HG03469 (cell line): Measurements from ENCODE around the gene KLLN.
A peak's percentile ranks its signal among the peaks of the same experiment; 100 is the strongest.
"Not testable (repeated sequence)": the region's sequence is repeated elsewhere in the genome, so short reads cannot be mapped to it uniquely, and the experiment has no call there.

Source experiments
- ATAC-seq: cut with Tn5 transposase; IDR thresholded peaks from one replicate; pipeline ENCODE4 v1.9.1; 2021; ENCODE audit warnings: mild to moderate bottlenecking, moderate library complexity, moderate number of reproducible peaks; ENCODE audit not compliant: unreplicated experiment

The KLLN gene

DNA sequence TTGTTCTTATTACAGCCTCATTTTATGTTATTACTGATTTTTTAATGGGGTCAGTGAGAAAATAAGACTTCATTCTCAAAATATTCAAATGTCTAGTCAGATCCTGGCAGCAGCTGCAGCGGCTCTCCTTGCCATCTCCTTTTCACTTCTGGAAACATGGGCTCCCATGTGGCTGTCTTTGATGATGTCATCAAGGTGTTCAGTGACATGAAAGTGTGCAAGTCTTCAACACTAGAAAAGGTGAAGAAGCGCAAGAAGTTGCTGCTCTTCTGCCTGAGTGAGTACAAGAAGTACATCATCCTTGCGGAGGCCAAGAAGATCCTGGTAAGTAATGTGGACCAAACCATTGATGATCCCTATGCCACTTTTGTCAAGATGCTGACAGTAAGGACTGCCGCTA is 19.6 kb downstream of the KLLN start:
- no peak for ATAC-seq

DNA sequence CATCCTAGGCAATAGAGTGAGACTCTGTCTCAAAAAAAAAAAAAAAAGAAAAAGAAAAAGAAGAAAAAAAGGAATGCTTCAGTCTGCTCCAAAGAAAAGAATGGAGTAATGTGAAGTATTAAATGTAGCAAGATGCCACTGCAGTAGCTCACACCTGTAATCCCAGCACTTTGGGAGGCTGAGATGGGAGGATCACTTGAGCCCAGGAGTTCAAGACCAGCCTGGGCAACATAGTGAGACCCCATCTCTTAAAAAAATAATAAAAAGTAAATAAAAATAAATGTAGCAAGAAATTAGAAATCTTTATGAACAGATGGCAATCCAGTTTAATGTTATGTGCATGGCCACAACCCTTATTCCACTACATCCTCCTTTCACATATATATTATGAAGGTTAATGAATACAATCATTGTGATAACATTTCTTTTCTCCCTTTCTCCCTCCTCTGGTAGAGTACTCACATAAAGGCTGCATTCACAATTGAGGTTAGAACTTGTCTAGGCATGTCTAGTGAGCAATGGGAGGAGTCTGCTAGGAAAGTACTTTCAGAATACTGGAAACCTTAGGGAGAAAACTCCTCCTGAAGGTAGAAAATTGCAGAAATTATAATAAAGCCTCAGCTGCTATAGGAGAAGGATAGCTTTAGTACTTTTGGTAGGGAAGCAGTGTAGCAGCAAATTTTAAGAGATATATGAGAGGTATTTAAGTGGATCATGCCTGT is 20.4 kb downstream of the KLLN start:
- no peak for ATAC-seq

DNA sequence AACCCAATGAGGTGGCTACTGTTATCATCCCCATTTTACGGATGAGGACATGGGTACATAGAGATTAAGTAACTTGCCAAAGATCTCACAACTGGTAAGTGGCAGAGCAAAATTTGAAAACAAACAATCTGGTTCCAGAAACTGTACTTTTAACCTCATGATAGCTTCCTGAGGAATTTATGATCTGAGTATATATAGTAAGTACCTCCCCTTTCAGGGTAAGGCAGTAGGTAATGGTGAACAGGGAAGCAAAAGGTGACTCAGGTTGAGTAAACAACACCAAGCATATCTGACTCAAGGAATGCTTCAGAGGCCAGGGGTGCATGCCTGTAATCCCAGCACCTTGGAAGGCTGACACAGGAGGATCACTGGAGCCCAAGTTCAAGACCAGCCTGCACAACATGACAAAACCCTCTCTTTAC is 21.1 kb downstream of the KLLN start:
- ATAC-seq, result no peak

DNA sequence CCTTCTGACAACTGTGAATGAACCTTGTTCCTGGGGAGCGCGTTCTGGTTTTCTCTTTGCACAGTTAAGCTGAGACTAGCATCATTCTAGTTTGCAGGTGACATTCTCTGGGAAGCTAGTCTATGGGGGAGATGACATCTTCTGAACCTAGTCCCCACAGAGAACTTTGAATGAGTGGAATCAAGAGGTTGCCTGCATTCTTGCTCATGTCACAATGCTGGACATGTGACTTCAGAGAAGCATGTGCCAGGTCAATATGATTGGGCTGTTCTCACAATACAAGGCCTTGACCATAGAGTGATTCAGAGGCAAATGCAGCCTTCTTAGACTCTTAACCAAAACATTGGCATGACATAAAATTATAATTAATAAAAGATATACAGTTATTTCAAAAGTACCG is 22.1 kb downstream of the KLLN start:
- no peak for ATAC-seq

DNA sequence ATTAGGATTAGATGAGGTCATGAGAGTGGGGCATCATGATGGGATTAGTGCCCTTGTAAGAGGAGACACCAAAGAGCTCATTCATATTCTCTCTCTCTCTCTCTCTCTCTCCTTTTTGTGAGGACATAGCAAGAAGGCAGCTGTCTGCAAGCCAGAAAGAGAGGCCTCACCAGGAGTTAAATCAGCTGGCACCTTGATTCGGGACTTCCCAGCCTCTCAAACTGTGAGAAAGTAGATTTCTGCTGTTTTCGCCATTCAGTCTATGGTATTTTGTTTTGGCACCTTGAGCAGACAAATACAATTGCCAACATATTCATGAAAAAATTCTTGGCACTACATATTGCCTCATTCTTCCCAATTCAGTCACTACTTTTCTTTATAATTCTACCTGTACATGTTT is 24.7 kb downstream of the KLLN start:
- ATAC-seq, result no peak

DNA sequence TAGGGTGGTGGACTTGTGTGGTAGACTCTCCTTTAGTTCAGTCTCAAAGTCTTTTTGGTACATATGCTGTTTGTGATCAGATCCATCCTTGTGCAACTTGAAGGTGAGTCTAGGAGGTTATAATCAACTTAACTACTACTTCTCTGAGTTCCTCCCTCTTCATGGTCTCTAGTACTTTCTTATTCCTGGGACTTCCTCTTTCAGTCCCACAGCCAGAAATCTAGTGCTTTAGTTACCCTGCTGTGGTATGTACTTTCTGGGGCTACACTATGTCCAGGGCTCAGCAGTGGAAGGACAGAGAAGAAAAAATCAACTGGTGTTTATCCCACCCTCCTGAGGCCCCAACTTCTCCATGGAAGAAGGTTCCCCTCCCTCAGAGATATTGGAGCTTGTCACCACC is 25.9 kb downstream of the KLLN start:
- ATAC-seq, result no peak

DNA sequence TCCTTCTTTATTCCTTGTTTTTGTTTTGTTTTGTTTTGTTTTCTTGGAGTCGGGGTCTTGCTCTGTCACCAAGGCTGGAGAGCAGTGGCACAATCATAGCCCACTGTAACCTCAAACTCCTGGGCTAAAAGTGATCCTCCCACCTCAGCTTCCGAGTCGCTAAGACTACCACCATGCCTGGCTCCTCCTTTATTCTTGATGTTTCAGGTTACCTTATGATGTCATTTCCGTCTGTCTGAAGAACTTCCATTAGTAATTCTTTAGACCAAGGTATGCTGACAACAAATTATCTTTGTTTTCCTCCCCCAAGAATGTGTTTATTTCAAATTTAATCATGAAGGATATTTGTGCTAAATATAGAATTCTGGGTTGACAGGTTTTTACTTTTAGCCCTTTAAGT is 27.2 kb downstream of the KLLN start:
- ATAC-seq, result no peak

DNA sequence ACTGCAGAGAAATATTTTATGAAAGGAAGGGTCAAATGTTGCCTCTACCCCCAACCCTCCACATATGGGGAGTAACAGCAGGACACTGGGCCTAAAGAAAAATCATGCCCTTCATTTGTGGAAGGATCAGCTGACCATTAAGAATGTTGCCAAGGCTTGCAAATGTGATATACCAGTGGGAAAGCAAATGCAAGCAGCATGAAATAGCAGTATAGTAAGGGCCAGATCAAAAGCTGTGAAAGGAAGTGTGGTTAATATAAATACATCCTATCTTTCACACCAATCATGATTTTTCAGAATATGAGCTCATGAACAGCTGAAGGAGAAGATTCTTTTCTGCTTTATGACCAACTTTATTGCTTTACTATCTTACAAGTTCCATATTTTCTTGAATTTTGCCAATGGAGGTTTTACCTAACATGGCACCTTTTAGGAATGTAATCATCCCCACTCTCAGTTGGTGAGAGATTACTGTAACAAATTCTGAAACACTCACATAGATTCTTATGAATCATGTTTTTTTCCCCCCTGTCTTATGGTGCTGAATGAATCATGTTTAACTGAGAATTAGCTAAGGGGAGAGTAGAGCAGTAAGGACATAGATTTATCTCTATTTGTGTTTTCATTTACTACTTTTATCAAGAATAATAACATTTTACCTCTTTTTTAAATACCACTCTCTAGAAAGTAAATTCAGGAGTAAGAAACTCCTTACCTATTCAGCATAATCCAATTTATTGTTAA is 33.2 kb downstream of the KLLN start:
- ATAC-seq, result no peak

DNA sequence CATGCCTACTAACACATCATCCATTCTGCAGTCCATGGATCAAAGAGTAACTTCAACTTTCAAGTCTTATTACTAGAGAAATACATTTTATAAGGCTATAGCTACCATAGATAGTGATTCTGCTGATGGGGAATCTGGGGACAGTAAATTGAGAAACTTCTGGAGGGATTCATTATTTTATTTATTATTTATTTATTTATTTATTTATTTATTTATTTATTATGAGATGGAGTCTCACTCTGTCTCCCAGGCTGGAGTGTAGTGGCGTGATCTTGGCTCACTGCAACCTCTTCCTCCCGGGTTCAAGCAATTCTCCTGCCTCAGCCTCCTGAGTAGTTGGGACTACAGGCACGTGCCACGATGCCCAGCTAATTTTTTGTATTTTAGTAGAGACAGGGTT is 34.3 kb downstream of the KLLN start:
- ATAC-seq, result not testable (repeated sequence)

DNA sequence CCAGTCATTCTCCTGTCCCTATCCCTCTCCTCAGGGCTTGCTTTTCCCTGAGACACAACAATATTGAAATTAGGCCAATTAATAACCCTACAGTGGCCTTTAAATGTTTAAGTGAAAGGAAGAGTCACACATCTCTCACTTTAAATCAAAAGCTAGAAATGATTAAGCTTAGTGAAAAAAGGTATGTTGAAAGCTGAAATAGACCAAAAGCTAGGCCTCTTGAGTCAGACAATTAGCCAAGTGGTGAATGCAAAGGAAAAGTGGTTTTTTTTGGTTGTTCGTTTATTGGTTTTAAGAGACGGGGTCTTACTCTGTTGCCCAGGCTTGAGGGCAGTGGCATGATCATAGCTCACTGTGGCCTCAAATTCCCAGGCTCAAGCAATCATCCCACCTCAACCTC is 35.7 kb downstream of the KLLN start:
- ATAC-seq, result no peak

DNA sequence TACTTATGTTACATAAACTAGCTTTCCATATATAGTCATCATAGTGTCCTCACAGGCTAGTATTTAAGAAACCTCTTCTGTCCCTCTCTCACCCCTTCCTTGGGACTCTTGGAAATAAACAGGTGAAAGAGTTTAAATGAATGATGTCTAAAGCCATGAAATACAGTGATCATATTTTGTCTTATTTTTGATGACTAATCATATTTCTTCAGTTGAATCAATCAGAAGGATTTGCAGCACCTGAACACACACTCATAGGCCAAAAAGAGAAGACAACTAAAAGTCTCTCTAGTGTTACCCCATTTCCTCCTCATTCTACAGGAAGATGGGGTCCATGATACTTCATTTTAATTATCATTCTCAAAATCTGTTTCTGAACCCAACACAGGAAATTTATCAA is 36.7 kb downstream of the KLLN start:
- ATAC-seq, result no peak

DNA sequence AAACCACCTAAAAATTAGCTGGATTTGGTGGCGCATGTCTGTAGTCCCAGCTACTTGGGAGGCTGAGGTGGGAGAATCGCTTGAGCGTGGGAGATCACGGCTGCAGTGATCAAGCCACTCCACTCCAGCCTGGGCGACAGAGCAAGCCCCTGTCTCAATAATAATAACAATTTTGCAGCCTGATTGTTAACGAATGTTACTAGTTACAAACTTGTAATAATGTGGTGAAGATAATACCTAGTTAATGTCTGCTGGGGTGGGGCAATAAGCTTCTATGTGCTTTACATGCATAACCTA is 44.1 kb downstream of the KLLN start:
- no peak for ATAC-seq

DNA sequence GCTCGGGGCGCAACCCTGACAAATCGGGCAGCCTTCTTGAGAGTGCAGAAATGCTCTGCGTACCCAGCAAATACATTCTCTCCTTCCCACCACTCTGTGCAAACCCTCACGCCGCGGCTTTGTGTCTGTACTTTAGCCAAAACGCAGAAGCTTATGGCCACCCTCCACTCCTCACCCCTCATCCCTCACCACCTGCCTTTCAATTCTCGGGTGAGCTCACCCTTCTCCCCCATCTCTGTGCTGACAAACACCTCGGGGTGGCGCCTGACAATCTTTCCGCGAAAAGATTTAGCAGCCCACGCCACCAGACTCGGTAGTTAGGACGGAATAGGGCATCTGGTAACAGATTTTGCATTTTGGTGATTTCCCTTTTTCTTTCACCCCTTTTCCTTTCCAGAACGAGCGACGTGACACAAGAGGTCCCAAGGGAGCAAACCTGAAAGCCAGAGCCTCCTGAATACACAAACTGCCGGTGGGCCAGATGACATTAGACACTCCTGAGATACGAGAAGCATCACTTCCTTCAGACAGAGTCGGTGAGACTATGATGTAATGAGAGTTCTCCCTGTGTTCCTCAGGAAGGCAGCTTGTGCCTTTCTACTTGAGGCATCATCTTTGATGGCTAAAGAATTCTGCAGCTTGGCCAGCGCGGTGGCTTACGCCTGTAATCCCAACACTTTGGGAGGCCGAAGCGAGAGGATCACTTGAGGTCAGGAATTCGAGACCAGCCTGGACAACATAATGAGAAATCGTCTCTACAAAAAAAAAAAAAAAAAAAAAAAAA is 44.6 kb downstream of the KLLN start:
- ATAC-seq, result peak; percentile 37

DNA sequence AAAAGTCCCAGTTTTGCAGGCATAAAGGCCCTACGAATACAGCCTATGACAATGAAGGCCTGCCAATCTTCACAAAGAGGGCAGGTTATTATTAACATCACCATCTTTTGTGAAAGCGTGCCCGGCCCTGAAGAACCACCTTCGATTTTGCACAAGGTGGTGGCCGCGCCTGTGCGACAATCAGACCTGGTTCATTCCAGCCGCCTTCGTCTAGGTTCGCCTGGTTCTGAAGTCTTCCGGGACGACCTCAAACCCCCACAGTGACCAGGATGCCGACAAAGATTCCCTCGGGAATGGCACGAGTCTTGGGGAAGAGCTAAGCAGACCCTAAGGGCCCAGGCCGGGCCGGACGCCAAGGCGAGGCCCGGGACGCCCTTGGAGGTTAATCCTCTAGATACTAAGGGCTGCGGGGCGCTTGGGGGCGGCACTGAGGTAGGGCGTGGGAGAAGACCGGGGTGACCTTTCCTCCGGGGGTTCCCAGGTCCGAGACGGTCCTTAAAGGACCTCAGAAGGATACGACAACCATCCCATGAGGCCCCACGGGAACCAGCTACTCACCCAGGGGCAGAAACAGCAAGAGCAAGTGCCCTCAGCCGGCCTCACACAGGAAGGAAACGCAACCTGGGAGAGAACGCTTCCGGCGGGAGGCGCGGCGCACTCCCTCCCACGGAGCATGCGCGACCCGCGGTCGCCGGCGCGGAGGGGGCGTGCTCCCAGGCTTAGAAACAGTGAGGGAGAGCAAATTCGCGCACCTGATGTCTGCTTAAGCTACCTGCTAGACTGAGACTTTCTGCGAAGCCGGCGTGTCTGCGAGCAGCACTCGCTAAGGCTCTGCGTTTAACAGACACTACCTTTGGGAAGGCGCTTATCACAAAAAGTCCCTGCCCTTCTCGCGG is 45.5 kb downstream of the KLLN start, which contains the start of gene ATAD1:
Gene ATAD1, minus strand, starts transcription at position 618 of the 896 bp plus-strand sequence. CDS start 3,627 bp downstream, outside the sequence.
- peak; percentile 33 for ATAC-seq

DNA sequence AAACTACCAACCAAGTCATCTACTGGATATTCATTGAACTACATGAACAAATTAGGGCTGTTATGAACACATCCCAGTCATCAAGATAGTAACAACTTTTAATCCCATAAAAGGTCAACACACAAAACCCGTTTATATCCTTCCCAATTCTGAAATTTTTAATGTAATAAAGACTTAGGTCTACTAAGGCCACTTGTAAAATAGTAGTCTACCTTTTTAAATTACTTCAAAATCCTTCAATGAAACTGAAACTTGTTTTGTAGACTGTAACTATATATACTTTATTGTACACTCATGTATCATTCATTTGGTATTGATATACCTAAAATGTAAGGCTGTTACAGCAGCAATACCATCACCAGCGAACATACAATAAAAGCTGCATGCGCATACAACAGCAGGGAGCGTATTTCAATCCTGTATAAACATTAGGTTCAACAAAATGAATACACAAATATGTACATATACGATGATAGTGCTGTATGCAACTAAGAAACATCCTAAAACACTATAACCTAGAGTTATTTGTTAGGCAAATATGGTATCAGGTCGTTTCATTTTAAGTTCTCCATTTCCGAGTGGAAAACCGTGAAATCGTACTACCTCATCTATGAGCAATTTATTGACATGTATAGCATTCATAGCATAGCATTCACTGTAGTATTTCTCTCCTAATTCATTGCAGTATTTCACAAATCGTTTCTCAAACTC is 46.3 kb downstream of the KLLN start:
- ATAC-seq, result no peak

DNA sequence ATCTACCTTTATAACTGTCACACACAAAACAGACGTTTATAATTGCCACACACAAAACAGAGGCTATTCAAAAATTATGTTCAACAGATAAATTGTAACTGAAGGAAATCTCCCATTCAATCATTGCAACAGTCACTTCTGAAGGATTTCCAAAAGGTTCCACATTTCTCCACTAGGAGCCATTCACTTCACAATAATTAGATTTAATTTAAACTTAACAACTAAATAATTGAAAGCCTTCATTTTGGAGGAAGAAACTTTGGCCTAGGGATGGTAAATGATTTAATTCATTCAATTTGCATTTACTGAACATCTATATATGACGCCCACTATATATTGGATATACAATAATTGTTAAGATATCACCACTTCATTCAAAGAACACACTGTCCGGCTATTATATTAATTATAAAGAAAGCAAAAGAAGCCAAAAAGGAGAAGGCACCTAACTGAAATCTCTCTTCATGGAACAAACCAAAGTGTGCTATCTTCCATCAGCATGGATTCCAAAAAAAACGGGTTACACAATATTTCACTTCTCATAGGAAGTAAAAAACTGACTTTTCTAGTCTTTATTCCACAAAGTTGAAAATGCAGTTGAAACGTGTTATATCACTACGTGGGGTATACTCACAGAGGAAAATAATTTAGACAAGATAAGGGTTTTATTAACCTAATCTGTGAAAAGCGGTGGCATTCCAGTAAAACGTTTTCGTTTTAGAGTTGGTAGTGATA is 47.0 kb downstream of the KLLN start:
- ATAC-seq, result no peak
